ENCODE data around the gene DISC1.

Gene DISC1

DNA sequence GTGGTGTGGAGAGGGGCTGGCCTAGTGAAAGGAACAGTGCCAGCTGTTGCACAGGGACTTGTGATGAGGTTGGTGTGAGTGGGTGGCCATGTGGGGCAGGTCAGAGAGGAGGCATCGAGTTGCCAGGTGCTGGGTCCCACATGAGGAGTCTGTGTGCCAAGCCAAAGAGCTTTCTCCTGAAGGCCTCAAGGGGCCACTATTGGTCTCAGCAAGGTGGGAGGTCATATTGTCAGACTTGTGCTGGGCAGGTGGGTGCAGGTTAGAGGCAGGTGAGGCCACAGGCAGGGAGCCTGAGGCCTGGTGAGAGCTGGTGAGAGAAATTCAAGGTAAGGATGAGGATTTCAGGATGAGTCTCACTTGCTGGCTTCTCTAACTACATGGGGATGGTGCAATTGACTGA, 256.8 kb downstream of the DISC1 start:
- no peak for DNase-seq (ENCODE audit: low read depth)
- no peak for TF ChIP-seq CTCF (IDR thresholded peaks at IDR 0.05; ENCODE audit: control insufficient read depth, extremely low read depth, insufficient read depth)
- no peak overlapping the region for H3K4me3 ChIP-seq (ENCODE audit: low read depth, low read length)

DNA sequence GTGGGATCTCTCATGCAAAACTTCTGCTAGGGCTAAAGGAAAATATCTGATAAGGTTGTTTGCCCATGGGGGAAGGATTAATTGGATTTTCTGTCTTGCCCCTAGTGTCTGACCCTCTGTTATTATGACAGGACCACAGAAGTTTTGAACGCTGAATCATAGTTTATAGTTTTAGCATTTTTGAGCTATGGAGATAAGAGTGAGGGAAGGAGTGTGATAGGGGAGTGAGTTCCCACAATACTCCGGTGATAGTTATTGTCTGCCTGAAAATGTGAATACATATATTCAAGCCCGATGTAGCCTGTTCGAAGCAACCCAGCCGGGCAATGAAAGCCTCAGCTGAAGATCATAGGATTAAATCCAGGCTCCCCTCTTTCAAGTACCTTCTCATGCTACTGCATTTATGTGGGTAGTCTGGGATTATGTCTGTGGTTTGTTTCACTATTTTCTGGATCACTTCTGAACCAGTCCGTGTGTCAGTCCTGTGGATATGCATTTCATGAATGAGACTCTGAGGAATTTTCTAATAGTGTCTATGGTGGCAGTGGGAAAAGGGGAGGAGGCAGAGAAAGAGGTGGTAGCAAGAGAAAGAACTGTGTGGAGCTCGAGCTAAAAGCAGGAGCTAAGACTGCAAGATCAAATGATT, 258.7 kb downstream of the DISC1 start:
- TF ChIP-seq CTCF (IDR thresholded peaks at IDR 0.05; ENCODE audit: control insufficient read depth, extremely low read depth, insufficient read depth): no peak
- H3K4me3 ChIP-seq (ENCODE audit: low read depth, low read length): no peak overlapping the region
- no peak for DNase-seq (ENCODE audit: low read depth)

- no peak for DNase-seq (ENCODE audit: low read depth)
- no peak for TF ChIP-seq CTCF (IDR thresholded peaks at IDR 0.05; ENCODE audit: control insufficient read depth, extremely low read depth, insufficient read depth)
- H3K4me3 ChIP-seq (ENCODE audit: low read depth, low read length): no peak overlapping the region
Observed at GRCh38 chr1:231887166-231887565, 260.6 kb downstream of the DISC1 start.

DNA sequence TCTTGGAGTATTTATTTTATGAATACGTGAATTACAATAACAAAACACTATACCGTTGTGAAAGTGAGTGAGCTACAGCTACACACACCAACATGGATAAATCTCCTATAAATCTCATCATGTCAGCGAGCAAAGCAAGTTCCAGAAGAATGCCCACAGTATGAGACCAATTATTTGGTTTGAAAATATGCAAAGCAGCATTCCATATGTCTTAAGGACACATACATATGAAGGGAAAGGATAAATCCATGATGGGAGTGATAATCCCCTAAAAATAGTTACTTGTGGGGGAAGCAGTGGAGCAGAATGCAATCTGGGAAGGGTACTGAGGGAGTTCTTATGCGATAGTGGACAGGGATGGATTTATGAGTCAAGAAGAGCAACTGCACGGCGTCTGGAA, 261.3 kb downstream of the DISC1 start:
- no peak overlapping the region for H3K4me3 ChIP-seq (ENCODE audit: low read depth, low read length)
- DNase-seq (ENCODE audit: low read depth): no peak
- TF ChIP-seq CTCF (IDR thresholded peaks at IDR 0.05; ENCODE audit: control insufficient read depth, extremely low read depth, insufficient read depth): no peak

DNA sequence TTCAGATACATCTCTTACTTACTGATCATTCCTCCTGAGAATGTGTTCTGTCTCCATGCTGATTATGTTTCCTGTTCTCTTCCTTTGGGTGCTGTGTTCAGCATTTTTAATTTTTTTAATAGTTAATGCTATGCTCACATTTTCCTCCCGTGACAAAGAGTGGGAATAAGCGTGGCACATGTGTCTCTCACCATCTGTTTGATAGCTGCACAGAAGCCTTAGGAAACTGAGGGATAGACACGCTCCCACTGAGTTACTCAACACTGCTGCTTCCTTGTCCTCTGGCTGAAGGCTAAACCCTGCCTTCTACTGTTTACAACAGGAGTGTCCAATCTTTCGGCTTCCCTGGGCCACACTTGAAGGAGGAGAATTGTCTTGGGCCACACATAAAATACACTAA, 264.2 kb downstream of the DISC1 start:
- no peak overlapping the region for H3K4me3 ChIP-seq (ENCODE audit: low read depth, low read length)
- no peak for TF ChIP-seq CTCF (IDR thresholded peaks at IDR 0.05; ENCODE audit: control insufficient read depth, extremely low read depth, insufficient read depth)
- no peak for DNase-seq (ENCODE audit: low read depth)

- H3K4me3 ChIP-seq (ENCODE audit: low read depth, low read length): no peak overlapping the region
- no peak for DNase-seq (ENCODE audit: low read depth)
- no peak for TF ChIP-seq CTCF (IDR thresholded peaks at IDR 0.05; ENCODE audit: control insufficient read depth, extremely low read depth, insufficient read depth)
Observed at GRCh38 chr1:231893400-231894102, 267.0 kb downstream of the DISC1 start.

- no peak overlapping the region for H3K4me3 ChIP-seq (ENCODE audit: low read depth, low read length)
- TF ChIP-seq CTCF (IDR thresholded peaks at IDR 0.05; ENCODE audit: control insufficient read depth, extremely low read depth, insufficient read depth): no peak
- DNase-seq (ENCODE audit: low read depth): no peak
Observed at GRCh38 chr1:231896806-231897205, 270.2 kb downstream of the DISC1 start.
